Upper lobe of left lung (tissue), 6 donors: ENCODE measurements around the gene UBE2E2. TPM values are rescaled to one million over a fixed set of nuclear protein-coding genes. Genes with fewer than 3 reads are reported as not detected.

Experiments used
- ATAC-seq, 2 donors: fragments of 200-7000 bp; cut with Tn5 transposase; one replicate each; pipeline ENCODE4 v1.9.1; 2022; ENCODE audit warnings: mild to moderate bottlenecking in 2 of 2, moderate library complexity in 2 of 2; ENCODE audit not compliant: low FRiP score in 2 of 2
- DNase-seq, 2 donors: peaks; one replicate each; pipeline ENCODE4 v3.0.0-alpha.2; 2019 to 2020
- H3K27ac ChIP-seq, 4 donors: fragments of 200-600 bp; sonication (generic); one replicate each; pipeline ENCODE4 v1.5.1; 2016 to 2019
- H3K27me3 ChIP-seq, 4 donors: fragments of 200-600 bp; sonication (generic); one replicate each; pipeline ENCODE4 v1.5.1; 2017 to 2019
- H3K36me3 ChIP-seq, 4 donors: fragments of 200-600 bp; sonication (generic); one replicate each; pipeline ENCODE4 v1.5.1; 2016 to 2019
- H3K4me1 ChIP-seq, 4 donors: fragments of 200-600 bp; sonication (generic); one replicate each; pipeline ENCODE4 v1.5.1; 2018 to 2019
- H3K4me3 ChIP-seq, 4 donors: fragments of 200-600 bp; sonication (generic); one replicate each; pipeline ENCODE4 v1.5.1; 2017 to 2019; ENCODE audit warnings: mild to moderate bottlenecking in 2 of 4, moderate library complexity in 1 of 4
- H3K9me3 ChIP-seq, 4 donors: fragments of 200-600 bp; sonication (generic); one replicate each; pipeline ENCODE4 v1.5.1; 2018 to 2019
- CTCF ChIP-seq, 6 experiments: fragments of 450-650 bp in 4 of 6; fragments of 200-600 bp in 2 of 6; sonication (generic) in 2 of 6; IDR thresholded peaks; one replicate each; pipeline ENCODE4 v1.5.1; 2016 to 2019; ENCODE audit warnings: antibody characterized with exemption in 6 of 6
- EP300 ChIP-seq, 4 donors: sonication (generic); formaldehyde crosslinking; IDR thresholded peaks; one replicate each; pipeline ENCODE4 v1.5.1; 2017; ENCODE audit warnings: antibody characterized with exemption in 4 of 4, control low read depth in 2 of 4
- POLR2A ChIP-seq, 4 donors: fragments of 450-650 bp; IDR thresholded peaks; one replicate each; pipeline ENCODE4 v1.5.1; 2016 to 2017; ENCODE audit warnings: antibody characterized with exemption in 4 of 4, mild to moderate bottlenecking in 2 of 4
- POLR2AphosphoS5 ChIP-seq, 2 donors: sonication (generic); formaldehyde crosslinking; IDR thresholded peaks; one replicate each; pipeline ENCODE4 v1.5.1; 2017; ENCODE audit warnings: antibody characterized with exemption in 2 of 2
- WGBS, 2 donors: methylation state at CpG; one replicate each; pipeline ENCODE4 v1.1.5; 2017 to 2018; 5-methylcytosine and 5-hydroxymethylcytosine counted together
- total RNA-seq, 6 donors: library from RNA; depleted of rRNA in 4 of 6; stranded (reverse); fragments of >200 nt in 4 of 6; gene quantifications; one replicate each; pipeline versions ENCODE4 v1.1.0 to v1.2.1, GENCODE V29; 2016 to 2021
- donor health status: DM: no; HTN: no; CAD: no; lungs with moderate emphysema.
- donor health status: DM: no; HTN: yes; CAD: no; lungs with severe emphysema.

The UBE2E2 gene
- total RNA-seq, 6 donors from 2014 or later: 18.3 to 61.5 (median 41.9) TPM

GRCh38 chr3:23550402-23550801, 347.3 kb downstream of the UBE2E2 start:
- H3K27me3 ChIP-seq: no peaks in the 10 kb centered on the region
- no peak overlapping the region for H3K4me3 ChIP-seq
- H3K9me3 ChIP-seq: no peaks in the 10 kb centered on the region
- TF ChIP-seq CTCF (IDR thresholded peaks at IDR 0.05) (no peak), POLR2AphosphoS5 (IDR thresholded peaks at IDR 0.05) (no peak)
- ATAC-seq (no peak), DNase-seq (no peak)
- H3K27ac ChIP-seq: no peak overlapping the region
- WGBS, 2 donors: 89 to 90% methylated on average over 1 of the region's 1 CpG
- no peaks in the 10 kb centered on the region for H3K36me3 ChIP-seq
- H3K4me1 ChIP-seq: no peaks in the 10 kb centered on the region

- no peaks in the 10 kb centered on the region for H3K4me1 ChIP-seq
- no peak overlapping the region for H3K4me3 ChIP-seq
- H3K27me3 ChIP-seq: no peaks in the 10 kb centered on the region
- H3K27ac ChIP-seq: no peak overlapping the region
- TF ChIP-seq EP300 (IDR thresholded peaks at IDR 0.05) (no peak), POLR2AphosphoS5 (IDR thresholded peaks at IDR 0.05) (no peak), POLR2A (IDR thresholded peaks at IDR 0.05) (no peak), CTCF (IDR thresholded peaks at IDR 0.05) (no peak)
- WGBS, 2 donors: 97% methylated on average over 1 of the region's 1 CpG
- ATAC-seq: no peak
- no peaks in the 10 kb centered on the region for H3K9me3 ChIP-seq
- H3K36me3 ChIP-seq: no peaks in the 10 kb centered on the region
- no peak for DNase-seq
Measured at GRCh38 chr3:23552506-23552905, 349.4 kb downstream of the UBE2E2 start.

- no peak for ATAC-seq
- no peak for DNase-seq
- H3K4me1 ChIP-seq: no peaks in the 10 kb centered on the region
- WGBS, 2 donors: 86% methylated on average over 3 of the region's 3 CpGs
- no peak overlapping the region for H3K27ac ChIP-seq
- H3K4me3 ChIP-seq: no peak overlapping the region
- no peak for TF ChIP-seq POLR2AphosphoS5 (IDR thresholded peaks at IDR 0.05)
- TF ChIP-seq CTCF (IDR thresholded peaks at IDR 0.05): no peak
- TF ChIP-seq EP300 (IDR thresholded peaks at IDR 0.05): no peak
- no peak for TF ChIP-seq POLR2A (IDR thresholded peaks at IDR 0.05)
- H3K27me3 ChIP-seq: no peaks in the 10 kb centered on the region
- no peaks in the 10 kb centered on the region for H3K36me3 ChIP-seq
- no peaks in the 10 kb centered on the region for H3K9me3 ChIP-seq
Measured at GRCh38 chr3:23553353-23553752, 350.2 kb downstream of the UBE2E2 start.

GRCh38 chr3:23565041-23565775, 362.1 kb downstream of the UBE2E2 start:
- Histone ChIP-seq H3K4me3 (no peak overlapping the region), H3K4me1 (no peaks in the 10 kb centered on the region), H3K9me3 (no peaks in the 10 kb centered on the region), H3K27ac (no peak overlapping the region), H3K36me3 (no peaks in the 10 kb centered on the region), H3K27me3 (no peaks in the 10 kb centered on the region)
- DNase-seq (no peak), ATAC-seq (no peak)
- 74 to 85% methylated on average over 5 of the region's 5 CpGs for WGBS, 2 donors
- TF ChIP-seq EP300 (IDR thresholded peaks at IDR 0.05) (no peak), CTCF (IDR thresholded peaks at IDR 0.05) (no peak), POLR2A (IDR thresholded peaks at IDR 0.05) (no peak), POLR2AphosphoS5 (IDR thresholded peaks at IDR 0.05) (no peak)

- 80 to 92% methylated on average over 2 of the region's 2 CpGs for WGBS, 2 donors
- Histone ChIP-seq H3K27ac (no peak overlapping the region), H3K27me3 (no peaks in the 10 kb centered on the region), H3K36me3 (no peaks in the 10 kb centered on the region), H3K9me3 (no peaks in the 10 kb centered on the region), H3K4me3 (no peak overlapping the region), H3K4me1 (no peaks in the 10 kb centered on the region)
- no peak for DNase-seq
- ATAC-seq: no peak
- TF ChIP-seq EP300 (IDR thresholded peaks at IDR 0.05) (no peak), POLR2AphosphoS5 (IDR thresholded peaks at IDR 0.05) (no peak), POLR2A (IDR thresholded peaks at IDR 0.05) (no peak), CTCF (IDR thresholded peaks at IDR 0.05) (no peak)
Measured at GRCh38 chr3:23566499-23566898, 363.4 kb downstream of the UBE2E2 start.
